Type B pancreatic cell (in vitro differentiated cells): ENCODE measurements around the gene NEU4. TPM values are rescaled to one million over a fixed set of nuclear protein-coding genes. Genes with fewer than 3 reads are reported as not detected.

ENCODE experiments used
- DNase-seq: peaks from one replicate; pipeline ENCODE4 v3.0.0; 2021; ENCODE audit warnings: mixed read lengths; ENCODE audit not compliant: unreplicated experiment; ENCODE audit errors: extremely low spot score
- H3K27ac Mint-ChIP-seq: 2 replicates; pipeline ENCODE4 v1.8.0; 2021; ENCODE audit warnings: mild to moderate bottlenecking, mixed read lengths
- H3K27me3 Mint-ChIP-seq: 2 replicates; pipeline ENCODE4 v1.8.0; 2021; ENCODE audit warnings: mixed read lengths
- H3K36me3 Mint-ChIP-seq: 2 replicates; pipeline ENCODE4 v1.8.0; 2021; ENCODE audit warnings: mixed read lengths
- H3K4me1 Mint-ChIP-seq: one replicate; pipeline ENCODE4 v1.8.0; 2021; ENCODE audit warnings: mixed read lengths; ENCODE audit not compliant: unreplicated experiment
- H3K4me3 Mint-ChIP-seq: 2 replicates; pipeline ENCODE4 v1.8.0; 2021; ENCODE audit warnings: mild to moderate bottlenecking, mixed read lengths
- H3K9me3 Mint-ChIP-seq: 2 replicates; pipeline ENCODE4 v1.8.0; 2021; ENCODE audit warnings: mixed read lengths
- total RNA-seq: library from RNA; stranded (reverse); gene quantifications from 2 replicates; pipeline ENCODE4 v1.2.1, GENCODE V29; 2021; ENCODE audit warnings: low replicate concordance
- TF ChIP-seq, protein P1 (sequence below): fragments of 200-600 bp; sonication (generic); conservative IDR thresholded peaks from 2 replicates; pipeline ENCODE4 v1.5.0; 2021; ENCODE audit warnings: antibody characterized with exemption, mild to moderate bottlenecking

NEU4 gene
- total RNA-seq, 1 donor from 2014 or later: 0.51 TPM

DNA sequence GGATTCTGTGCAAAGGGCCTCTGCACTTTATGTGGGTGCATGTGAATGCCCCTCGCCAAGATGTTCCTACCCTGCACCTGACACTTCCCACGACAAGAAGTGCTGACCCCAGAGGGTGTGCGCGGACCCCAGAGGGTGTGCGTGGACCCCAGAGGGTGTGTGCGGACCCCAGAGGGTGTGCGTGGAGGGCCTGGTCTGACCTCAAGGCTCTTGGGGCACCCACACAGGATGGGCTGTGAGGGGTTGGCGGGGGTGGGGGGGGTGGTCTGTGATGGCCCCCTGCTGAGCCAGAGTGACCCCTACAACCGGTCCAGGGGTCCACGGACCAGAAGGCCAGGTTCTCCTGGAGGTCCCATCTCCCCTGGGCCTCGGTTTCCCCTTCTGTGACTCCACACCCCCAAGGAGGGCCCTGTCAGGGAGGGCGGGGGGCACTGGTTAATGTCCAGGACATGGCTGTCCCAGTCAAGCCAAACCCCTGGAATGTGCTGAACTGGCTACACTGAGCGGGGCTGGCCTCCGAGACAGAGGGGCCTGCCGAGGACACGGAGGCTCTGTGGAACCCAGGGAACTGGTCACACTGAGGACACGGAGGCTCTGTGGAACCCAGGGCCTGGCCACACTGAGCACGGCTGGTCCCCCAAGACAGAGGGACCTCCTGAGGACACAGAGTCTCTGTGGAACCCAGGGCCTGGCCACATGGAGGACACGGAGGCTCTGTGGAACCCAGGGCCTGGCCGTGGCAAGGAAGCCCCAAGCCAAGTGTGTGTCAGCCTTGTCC lies 3.1 kb downstream of the NEU4 start:
- H3K9me3 Mint-ChIP-seq: no peaks in the 10 kb centered on the region
- H3K4me3 Mint-ChIP-seq: no peak overlapping the region
- DNase-seq: peak; percentile 68
- TF ChIP-seq, protein P1, sequence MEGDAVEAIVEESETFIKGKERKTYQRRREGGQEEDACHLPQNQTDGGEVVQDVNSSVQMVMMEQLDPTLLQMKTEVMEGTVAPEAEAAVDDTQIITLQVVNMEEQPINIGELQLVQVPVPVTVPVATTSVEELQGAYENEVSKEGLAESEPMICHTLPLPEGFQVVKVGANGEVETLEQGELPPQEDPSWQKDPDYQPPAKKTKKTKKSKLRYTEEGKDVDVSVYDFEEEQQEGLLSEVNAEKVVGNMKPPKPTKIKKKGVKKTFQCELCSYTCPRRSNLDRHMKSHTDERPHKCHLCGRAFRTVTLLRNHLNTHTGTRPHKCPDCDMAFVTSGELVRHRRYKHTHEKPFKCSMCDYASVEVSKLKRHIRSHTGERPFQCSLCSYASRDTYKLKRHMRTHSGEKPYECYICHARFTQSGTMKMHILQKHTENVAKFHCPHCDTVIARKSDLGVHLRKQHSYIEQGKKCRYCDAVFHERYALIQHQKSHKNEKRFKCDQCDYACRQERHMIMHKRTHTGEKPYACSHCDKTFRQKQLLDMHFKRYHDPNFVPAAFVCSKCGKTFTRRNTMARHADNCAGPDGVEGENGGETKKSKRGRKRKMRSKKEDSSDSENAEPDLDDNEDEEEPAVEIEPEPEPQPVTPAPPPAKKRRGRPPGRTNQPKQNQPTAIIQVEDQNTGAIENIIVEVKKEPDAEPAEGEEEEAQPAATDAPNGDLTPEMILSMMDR: no peak
- H3K4me1 Mint-ChIP-seq: peaks cover 13% of the 10 kb centered on the region
- peaks cover 10% of the 10 kb centered on the region for H3K27me3 Mint-ChIP-seq
- H3K27ac Mint-ChIP-seq: no peak overlapping the region
- H3K36me3 Mint-ChIP-seq: no peaks in the 10 kb centered on the region

DNA sequence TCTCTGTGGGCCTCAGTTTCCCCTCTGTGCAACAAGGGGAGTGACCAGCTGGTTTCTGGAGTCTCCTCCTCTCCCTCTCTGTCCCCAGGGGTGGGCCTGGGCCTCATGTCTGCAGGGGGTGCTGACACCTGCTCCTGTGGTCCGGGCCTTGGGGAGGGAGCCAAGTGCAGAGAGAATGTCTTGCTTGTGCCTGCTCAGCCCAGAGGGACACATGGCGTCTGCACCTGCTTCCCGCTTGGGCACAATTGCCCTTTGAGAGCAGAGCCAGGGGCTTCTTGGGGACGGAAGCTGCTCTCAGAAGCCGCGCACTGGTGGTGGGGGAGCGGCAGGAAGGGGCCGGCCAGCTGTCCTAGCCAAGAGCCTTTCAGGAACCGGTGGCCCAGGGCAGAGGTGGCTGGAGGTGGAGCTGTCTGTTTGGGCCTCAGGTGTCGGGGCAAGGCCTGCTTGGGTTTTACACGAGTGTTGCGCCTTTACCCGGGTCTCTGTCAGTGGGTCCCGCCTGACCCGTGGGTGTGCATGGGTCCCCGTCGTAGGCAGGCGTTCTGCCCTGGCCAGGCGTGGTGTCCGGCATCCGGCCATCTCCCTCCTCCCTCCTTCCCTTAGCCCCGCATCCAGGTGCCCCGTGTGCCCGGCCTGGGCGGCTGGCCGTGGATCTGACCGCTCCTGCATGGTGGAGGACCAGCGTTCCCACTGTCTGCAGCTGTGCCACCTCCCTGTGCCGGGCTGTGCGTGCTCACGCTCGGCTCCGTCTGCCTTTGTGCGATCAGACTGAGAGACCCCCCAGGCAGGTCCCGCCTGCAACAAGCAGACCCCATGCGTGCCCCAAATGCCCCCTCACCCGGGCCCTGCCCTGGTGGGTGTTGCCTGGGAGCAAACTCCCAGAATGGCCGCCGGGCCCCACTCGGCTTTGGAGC lies 4.0 kb downstream of the NEU4 start:
- no peak overlapping the region for H3K4me3 Mint-ChIP-seq
- TF ChIP-seq, protein P1: no peak
- peak; percentile 70 for DNase-seq
- H3K9me3 Mint-ChIP-seq: no peaks in the 10 kb centered on the region
- peaks cover 10% of the 10 kb centered on the region for H3K27me3 Mint-ChIP-seq
- no peaks in the 10 kb centered on the region for H3K36me3 Mint-ChIP-seq
- no peak overlapping the region for H3K27ac Mint-ChIP-seq
- peaks cover 13% of the 10 kb centered on the region for H3K4me1 Mint-ChIP-seq

DNA sequence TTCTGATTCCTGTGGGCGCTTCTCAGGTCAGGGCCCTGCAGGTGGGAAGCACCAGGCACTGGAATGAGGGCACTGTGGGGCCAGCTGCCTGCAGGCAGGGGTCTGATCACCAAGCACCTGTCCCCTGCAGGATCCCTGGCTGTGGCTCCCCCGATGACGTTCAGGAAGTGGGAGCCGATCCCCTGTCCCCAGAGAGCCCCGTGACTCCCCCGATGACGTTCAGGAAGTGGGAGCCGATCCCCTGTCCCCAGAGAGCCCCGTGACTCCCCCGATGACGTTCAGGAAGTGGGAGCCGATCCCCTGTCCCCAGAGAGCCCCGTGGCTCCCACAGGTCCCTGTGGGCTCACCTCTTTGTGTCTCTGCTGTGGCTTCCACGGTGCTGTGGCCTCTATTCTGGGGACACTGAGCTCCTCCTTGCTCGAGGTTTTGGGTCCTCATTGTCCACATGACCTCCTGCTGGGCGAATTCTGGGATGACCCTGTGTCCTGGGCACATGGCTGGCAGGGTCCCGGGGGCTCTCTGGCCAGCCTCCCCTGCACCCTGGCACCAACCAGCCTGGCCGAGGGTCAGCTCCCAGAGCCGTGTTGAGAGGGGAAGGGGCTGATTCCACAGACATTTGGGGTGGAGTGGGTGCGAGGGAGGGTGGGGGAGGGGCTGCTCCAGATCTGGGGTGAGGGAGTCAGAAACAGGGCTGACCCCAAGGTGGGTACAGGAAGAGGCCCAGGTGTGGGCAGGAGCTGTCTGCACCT lies 4.8 kb downstream of the NEU4 start:
- TF ChIP-seq, protein P1: no peak
- peaks cover 5% of the 10 kb centered on the region for H3K27me3 Mint-ChIP-seq
- no peak overlapping the region for H3K27ac Mint-ChIP-seq
- no peaks in the 10 kb centered on the region for H3K36me3 Mint-ChIP-seq
- no peak for DNase-seq
- H3K4me3 Mint-ChIP-seq: no peak overlapping the region
- H3K9me3 Mint-ChIP-seq: no peaks in the 10 kb centered on the region
- peaks cover 5% of the 10 kb centered on the region for H3K4me1 Mint-ChIP-seq

DNA sequence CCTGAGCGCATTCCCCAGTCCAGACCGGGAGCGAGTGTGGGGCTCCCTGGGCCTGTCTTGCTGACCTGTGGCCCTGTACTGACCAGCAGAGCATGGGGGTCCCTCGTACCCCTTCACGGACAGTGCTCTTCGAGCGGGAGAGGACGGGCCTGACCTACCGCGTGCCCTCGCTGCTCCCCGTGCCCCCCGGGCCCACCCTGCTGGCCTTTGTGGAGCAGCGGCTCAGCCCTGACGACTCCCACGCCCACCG lies 5.3 kb downstream of the NEU4 start:
- H3K9me3 Mint-ChIP-seq: no peaks in the 10 kb centered on the region
- peaks cover under 1% of the 10 kb centered on the region for H3K4me1 Mint-ChIP-seq
- DNase-seq: no peak
- H3K4me3 Mint-ChIP-seq: no peak overlapping the region
- TF ChIP-seq, protein P1: no peak
- H3K27ac Mint-ChIP-seq: no peak overlapping the region
- H3K36me3 Mint-ChIP-seq: no peaks in the 10 kb centered on the region
- H3K27me3 Mint-ChIP-seq: peaks cover under 1% of the 10 kb centered on the region

DNA sequence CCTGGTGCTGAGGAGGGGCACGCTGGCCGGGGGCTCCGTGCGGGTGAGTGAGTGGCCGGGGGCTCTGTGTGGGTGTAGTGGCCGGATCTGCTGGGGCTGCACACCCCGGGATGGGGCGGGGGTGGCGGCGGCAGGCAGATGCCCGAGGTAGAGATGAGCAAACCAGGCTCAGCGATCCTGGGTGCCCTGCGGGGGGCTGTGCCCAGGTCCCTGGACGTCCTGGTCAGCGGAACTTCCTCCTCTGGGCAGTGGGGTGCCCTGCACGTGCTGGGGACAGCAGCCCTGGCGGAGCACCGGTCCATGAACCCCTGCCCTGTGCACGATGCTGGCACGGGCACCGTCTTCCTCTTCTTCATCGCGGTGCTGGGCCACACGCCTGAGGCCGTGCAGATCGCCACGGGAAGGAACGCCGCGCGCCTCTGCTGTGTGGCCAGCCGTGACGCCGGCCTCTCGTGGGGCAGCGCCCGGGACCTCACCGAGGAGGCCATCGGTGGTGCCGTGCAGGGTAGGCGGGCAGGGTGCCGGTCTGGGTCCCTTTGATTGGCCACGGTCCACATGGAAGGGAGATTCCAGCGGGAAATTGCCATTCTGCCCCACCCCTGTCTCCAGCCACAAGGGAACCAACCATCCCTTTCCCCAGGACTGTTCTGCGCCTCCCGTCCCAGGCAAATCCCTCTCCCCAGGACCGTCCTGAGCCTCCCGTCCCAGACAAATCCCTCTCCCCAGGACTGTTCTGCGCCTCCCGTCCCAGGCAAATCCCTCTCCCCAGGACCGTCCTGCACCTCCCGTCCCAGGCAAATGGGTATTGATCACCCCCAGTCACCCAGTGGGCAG lies 5.9 kb downstream of the NEU4 start:
- Mint-ChIP-seq H3K9me3 (no peaks in the 10 kb centered on the region), H3K27ac (peak overlapping the region; percentile 50), H3K4me3 (no peak overlapping the region), H3K36me3 (no peaks in the 10 kb centered on the region), H3K27me3 (no peaks in the 10 kb centered on the region), H3K4me1 (no peaks in the 10 kb centered on the region)
- peak; percentile 67 for DNase-seq
- TF ChIP-seq, protein P1: no peak
